Measurements from ENCODE around the gene PHYHD1. TPM values are rescaled to one million over a fixed set of nuclear protein-coding genes. Genes with fewer than 3 reads are reported as not detected.

The PHYHD1 gene
- 6.3 and 9.1 TPM in 2 replicates for total RNA-seq

DNA sequence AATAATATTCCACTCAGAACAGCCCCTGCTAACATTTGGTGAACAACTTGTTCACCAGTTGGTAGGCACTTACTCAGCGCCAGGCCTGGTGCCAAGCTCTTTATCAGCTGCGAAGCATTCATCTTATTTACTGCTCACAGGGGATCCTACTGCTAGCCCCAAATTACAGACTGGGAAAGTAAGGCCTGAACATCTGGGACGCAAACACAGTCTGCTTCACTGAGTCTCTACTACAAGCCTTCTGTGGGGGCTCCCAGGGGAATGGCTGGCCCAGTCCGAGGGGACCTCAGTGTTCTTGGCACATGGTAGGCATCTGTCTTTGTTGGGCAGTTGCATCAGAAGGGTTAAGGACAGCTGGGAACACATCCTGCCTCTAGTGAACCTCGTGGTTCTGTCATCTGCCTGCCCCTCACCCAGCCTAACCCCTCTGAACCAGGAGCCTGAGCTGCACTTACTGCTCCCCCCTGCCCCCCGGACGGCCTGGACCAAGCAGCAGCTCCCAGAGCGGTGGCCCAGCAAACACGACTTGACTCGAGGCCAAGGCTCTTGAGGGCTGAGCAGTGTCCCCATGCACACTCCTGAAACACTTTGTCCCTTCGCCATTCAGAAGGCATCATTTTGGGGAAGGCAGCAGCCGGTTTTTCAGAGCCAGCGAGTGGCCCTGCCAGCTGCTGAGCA is at the start of gene PHYHD1:
TSS of gene PHYHD1 (plus strand) at position 602 of the 678 bp plus-strand sequence. CDS start 1,342 bp downstream, outside the sequence.

GRCh38 chr9:128881884-128882676 is 38.7 kb upstream of the PHYHD1 start, which contains the start of the genes KYAT1 and LRRC8A:
KYAT1 (minus strand) TSS chr9:128881950; CDS start chr9:128845405, 36,545 bp downstream.
LRRC8A (plus strand) TSS chr9:128882133; CDS start chr9:128907165, 25,032 bp downstream.

DNA sequence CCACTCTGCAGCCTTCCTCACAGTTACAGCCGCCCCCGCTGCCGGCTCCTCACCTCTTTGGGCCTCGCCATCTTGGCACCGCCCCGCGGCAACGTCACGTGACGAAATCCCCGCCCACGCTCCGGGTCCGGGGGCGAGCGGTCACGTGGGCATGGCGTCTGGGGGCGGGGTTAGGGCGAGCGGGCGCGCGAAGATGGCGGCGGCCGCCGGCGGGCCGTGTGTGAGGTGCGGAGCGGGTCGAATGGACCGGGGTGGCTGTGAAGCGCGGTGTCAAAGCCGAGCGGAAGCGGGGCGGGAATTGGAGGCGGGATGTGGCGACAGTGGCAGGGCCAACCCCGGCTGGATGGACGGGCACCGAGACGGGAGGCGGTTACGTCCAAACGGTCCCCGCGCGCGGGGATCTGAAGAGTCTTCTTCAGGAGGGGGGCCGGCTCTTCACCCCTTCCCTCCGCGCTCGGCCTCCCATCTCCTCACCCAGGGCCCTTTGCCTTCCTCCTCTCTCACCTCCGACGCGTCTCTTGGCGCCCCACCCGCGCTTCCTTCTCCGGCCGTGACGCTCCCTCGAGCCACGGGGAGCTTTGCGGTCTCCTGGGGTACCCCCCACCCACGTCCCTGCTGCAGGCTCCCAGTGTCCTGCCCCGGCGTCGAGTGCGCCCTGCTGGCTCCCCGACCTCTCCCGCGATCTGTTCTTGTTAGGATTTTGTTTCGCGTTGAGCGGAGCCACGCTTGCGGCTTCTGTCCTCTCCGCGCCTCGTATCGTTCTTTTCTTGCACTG is 26.9 kb downstream of the PHYHD1 start, which contains the start of the genes DOLK and NUP188:
TSS of gene DOLK (minus strand) at position 77 of the 775 bp plus-strand sequence. CDS start 300 bp downstream, outside the sequence.
TSS of gene NUP188 (plus strand) at position 173 of the 775 bp plus-strand sequence. CDS start at position 194, 21 bp downstream.

Other genes starting within 250 kb of the PHYHD1 start
- 311 and 341 TPM in 2 replicates for gene SET, start 231.8 kb upstream of the PHYHD1 start, total RNA-seq
- gene PKN3, start 218.5 kb upstream of the PHYHD1 start, total RNA-seq = 5.8 and 6.3 TPM in 2 replicates
- gene ZDHHC12, start 196.9 kb upstream of the PHYHD1 start, total RNA-seq = 143 and 144 TPM in 2 replicates
- gene ZER1, start 149.1 kb upstream of the PHYHD1 start, total RNA-seq = 22.3 and 30.7 TPM in 2 replicates
- 16.9 and 18.1 TPM in 2 replicates for gene TBC1D13, start 133.7 kb upstream of the PHYHD1 start, total RNA-seq
- gene ENDOG, start 102.5 kb upstream of the PHYHD1 start, total RNA-seq = 48.5 and 53.8 TPM in 2 replicates
- gene SPOUT1, start 91.2 kb upstream of the PHYHD1 start, total RNA-seq = 31.3 and 31.5 TPM in 2 replicates
- 14.4 and 19.9 TPM in 2 replicates for gene KYAT1, start 39.0 kb upstream of the PHYHD1 start, total RNA-seq
- 249 and 268 TPM in 2 replicates for gene LRRC8A, start 38.8 kb upstream of the PHYHD1 start, total RNA-seq
- 25.6 and 28.4 TPM in 2 replicates for gene DOLK, start 26.6 kb downstream of the PHYHD1 start, total RNA-seq
- 60.2 and 64.0 TPM in 2 replicates for gene NUP188, start 26.7 kb downstream of the PHYHD1 start, total RNA-seq
- gene SH3GLB2, start 107.3 kb downstream of the PHYHD1 start, total RNA-seq = 55.0 and 60.2 TPM in 2 replicates
- gene MIGA2, start 115.6 kb downstream of the PHYHD1 start, total RNA-seq = 12.4 and 22.6 TPM in 2 replicates
- 16.2 and 18.7 TPM in 2 replicates for gene DOLPP1, start 160.1 kb downstream of the PHYHD1 start, total RNA-seq
- 27.1 and 30.2 TPM in 2 replicates for gene CRAT, start 189.8 kb downstream of the PHYHD1 start, total RNA-seq
- 92.2 and 101 TPM in 2 replicates for gene PTPA, start 190.4 kb downstream of the PHYHD1 start, total RNA-seq